ENCODE data around the gene RARRES2. TPM values are rescaled to one million over a fixed set of nuclear protein-coding genes. Genes with fewer than 3 reads are reported as not detected.
A peak's percentile ranks its signal among the peaks of the same experiment; 100 is the strongest.

The RARRES2 gene
- total RNA-seq, 2 donors from 2014 or later = 86.7 to 122 TPM

GRCh38 chr7:150324373-150324961 lies 17.0 kb downstream of the RARRES2 start:
- TF ChIP-seq, protein P1, sequence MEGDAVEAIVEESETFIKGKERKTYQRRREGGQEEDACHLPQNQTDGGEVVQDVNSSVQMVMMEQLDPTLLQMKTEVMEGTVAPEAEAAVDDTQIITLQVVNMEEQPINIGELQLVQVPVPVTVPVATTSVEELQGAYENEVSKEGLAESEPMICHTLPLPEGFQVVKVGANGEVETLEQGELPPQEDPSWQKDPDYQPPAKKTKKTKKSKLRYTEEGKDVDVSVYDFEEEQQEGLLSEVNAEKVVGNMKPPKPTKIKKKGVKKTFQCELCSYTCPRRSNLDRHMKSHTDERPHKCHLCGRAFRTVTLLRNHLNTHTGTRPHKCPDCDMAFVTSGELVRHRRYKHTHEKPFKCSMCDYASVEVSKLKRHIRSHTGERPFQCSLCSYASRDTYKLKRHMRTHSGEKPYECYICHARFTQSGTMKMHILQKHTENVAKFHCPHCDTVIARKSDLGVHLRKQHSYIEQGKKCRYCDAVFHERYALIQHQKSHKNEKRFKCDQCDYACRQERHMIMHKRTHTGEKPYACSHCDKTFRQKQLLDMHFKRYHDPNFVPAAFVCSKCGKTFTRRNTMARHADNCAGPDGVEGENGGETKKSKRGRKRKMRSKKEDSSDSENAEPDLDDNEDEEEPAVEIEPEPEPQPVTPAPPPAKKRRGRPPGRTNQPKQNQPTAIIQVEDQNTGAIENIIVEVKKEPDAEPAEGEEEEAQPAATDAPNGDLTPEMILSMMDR (IDR thresholded peaks at IDR 0.05) = no peak
- DNase-seq = peak; percentile 69
- Histone ChIP-seq H3K4me1 (peaks cover 7% of the 10 kb centered on the region), H3K27me3 (no peaks in the 10 kb centered on the region), H3K4me3 (peak overlapping the region; percentile 74), H3K9me3 (no peaks in the 10 kb centered on the region), H3K9ac (ENCODE audit: low read depth in 2 of 2, low read length in 2 of 2) (peak overlapping the region; percentile 48 to 94), H3K27ac (peak overlapping the region; percentile 90), H3K36me3 (no peaks in the 10 kb centered on the region)
- intact Hi-C loops (cut with DNase I) = no loop called here

DNA sequence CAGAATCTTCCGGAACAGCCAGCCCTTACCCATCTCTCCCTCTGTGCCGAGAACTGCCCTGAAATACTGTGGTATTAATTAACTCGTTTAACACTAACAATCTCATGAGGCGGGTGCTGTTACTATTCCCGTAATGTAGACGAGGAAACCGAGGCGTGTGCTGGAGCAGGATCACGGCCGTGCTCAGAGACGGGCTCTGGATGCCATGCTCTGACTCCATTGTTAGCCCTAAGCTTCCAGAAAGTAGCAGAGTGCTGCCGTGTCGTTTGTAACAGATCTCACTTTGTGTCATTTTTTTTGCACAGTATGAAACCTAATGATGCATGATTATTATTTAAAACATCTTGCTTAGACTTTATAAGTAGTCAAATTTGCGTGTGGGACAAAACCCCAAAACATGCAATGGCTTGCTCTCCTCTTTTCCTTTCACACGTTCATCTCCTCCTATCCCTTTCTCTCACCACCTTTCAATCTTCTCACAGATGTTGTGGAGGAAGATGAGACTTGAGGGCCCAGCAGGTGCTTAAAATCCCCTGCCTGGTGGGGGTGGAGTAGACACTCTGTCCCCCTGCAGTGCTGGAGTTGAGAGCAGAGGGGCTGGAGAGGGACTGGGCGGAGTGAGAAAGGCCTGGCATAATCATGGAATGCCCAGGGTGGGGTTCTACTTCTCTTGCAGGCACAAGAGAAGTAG lies 17.6 kb downstream of the RARRES2 start:
- intact Hi-C loops (cut with DNase I) = no loop called here
- peak overlapping the region; percentile 90 for H3K27ac ChIP-seq
- DNase-seq = peak; percentile 68
- H3K9ac ChIP-seq (ENCODE audit: low read depth in 2 of 2, low read length in 2 of 2) = peak overlapping the region; percentile 89 to 94
- H3K4me3 ChIP-seq = peak overlapping the region; percentile 74
- peaks cover 7% of the 10 kb centered on the region for H3K4me1 ChIP-seq
- no peaks in the 10 kb centered on the region for H3K9me3 ChIP-seq
- H3K27me3 ChIP-seq = no peaks in the 10 kb centered on the region
- no peaks in the 10 kb centered on the region for H3K36me3 ChIP-seq
- TF ChIP-seq, protein P1 (IDR thresholded peaks at IDR 0.05) = no peak

DNA sequence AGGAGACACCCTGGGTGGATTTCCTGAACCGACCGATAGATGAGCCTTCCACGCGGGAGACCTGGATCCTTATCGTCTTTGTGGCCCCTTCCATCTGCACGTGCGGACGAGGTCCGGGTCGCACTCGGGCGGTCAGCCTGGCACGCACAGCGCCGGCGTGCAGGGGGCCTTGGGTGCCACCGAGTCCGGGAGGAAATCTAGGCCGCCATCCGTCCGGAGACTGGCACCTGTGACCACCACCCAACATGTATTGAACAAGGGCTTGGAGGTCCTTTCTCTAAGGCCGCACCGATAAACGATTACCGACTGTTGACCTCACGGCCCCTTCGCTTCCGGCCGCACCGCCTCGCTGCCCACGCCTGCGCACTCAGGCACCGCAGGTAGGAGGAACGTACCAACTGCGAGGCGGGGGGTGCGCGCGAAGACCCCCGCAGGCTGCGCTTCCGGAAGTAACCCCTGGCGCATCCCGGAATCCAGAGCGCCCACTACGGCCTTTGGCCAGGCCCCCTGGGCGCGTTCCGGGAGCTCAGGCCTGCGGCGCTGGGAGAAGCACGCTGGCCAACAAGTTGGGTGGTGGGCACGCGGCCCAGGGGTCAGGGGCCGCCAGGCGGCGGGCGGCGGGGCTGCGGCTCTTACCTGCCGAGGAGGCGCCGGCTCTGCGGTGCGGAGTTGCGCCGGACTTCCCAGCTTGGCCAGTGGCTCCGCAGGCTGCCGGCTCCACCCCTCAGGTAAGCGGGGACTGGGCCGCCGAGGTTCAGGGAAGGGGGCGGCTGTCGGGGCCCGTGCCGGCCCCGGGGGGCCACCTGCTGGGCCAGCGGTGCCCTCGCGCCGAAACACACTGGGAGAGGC lies 18.4 kb downstream of the RARRES2 start, which contains the start of the genes ACTR3C and LRRC61:
ACTR3C (minus strand) TSS at position 713 of the 849 bp plus-strand sequence. CDS start 28,249 bp downstream, outside the sequence.
LRRC61 (plus strand) TSS at position 523 of the 849 bp plus-strand sequence. CDS start 13,507 bp downstream, outside the sequence.
- Histone ChIP-seq H3K4me1 (peaks cover 7% of the 10 kb centered on the region), H3K27ac (peak within 1 kb of the TSS; percentile 90), H3K9ac (ENCODE audit: low read depth in 2 of 2, low read length in 2 of 2) (peak within 1 kb of the TSS; percentile 89 to 94), H3K27me3 (no peaks in the 10 kb centered on the region), H3K4me3 (peak within 1 kb of the TSS; percentile 74), H3K36me3 (no peaks in the 10 kb centered on the region), H3K9me3 (no peaks in the 10 kb centered on the region)
- intact Hi-C loops (cut with DNase I) = no loop called here
- DNase-seq = peak; percentile 73
- TF ChIP-seq, protein P1 (IDR thresholded peaks at IDR 0.05) = no peak

DNA sequence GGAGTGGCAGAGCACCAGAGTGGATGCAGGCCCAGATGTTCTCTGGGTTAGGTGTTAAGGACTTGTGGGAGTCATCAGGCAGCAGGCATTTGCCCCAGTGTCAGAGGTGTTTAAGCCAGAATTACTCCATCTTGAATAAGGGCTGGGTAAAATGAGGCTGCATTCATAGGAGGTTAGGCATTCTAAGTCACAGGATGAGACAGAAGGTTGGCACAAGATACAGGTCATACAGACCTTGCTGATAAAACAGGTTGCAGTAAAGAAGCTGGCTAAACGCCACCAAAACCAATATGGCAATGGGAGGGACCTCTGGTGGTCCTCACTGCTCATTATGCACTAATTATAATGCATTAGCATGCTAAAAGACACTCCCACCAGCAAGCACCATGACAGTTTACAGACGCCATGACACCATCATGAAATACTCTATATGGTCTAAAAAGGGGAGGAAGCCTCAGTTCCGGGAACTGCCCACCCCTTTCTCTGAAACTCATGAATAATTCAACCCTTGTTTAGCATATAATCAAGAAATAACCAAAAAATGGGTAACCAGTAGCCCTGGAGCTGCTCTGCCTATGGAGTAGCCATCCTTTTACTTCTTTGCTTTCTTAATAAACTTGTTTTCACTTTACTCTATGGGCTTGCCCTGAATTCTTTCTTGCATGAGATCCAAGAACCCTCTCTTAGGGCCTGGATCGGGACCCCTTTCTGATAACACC lies 19.2 kb downstream of the RARRES2 start:
- Histone ChIP-seq H3K9me3 (no peaks in the 10 kb centered on the region), H3K36me3 (no peaks in the 10 kb centered on the region), H3K27me3 (no peaks in the 10 kb centered on the region), H3K27ac (peak overlapping the region; percentile 90), H3K9ac (ENCODE audit: low read depth in 2 of 2, low read length in 2 of 2) (peak overlapping the region; percentile 89 to 94), H3K4me1 (peaks cover 7% of the 10 kb centered on the region), H3K4me3 (peak overlapping the region; percentile 74)
- peak; percentile 27 for DNase-seq
- TF ChIP-seq, protein P1 (IDR thresholded peaks at IDR 0.05) = no peak
- intact Hi-C loops (cut with DNase I) = no loop called here

DNA sequence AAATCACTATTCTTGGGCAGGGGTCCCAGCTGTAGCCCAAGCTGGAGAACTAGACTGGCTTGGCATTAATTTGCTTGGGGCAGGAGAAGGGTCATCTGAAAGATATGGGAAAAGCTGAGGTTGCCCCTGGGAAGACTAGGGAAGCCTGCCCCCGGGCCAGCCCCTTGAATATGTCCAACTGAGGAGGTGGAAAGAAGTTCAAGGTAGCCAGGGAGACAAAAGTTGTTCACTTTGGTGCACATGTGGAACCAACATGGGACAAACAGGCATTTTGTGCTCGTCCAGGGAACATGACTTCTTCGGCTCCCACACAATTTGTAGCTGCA lies 19.7 kb downstream of the RARRES2 start:
- no peak for DNase-seq
- peaks cover 7% of the 10 kb centered on the region for H3K4me1 ChIP-seq
- H3K9ac ChIP-seq (ENCODE audit: low read depth in 2 of 2, low read length in 2 of 2) = peak overlapping the region in 1 of 2 donors; percentile 14
- no peaks in the 10 kb centered on the region for H3K36me3 ChIP-seq
- intact Hi-C loops (cut with DNase I) = no loop called here
- H3K9me3 ChIP-seq = no peaks in the 10 kb centered on the region
- no peak overlapping the region for H3K27ac ChIP-seq
- TF ChIP-seq, protein P1 (IDR thresholded peaks at IDR 0.05) = no peak
- peak overlapping the region; percentile 74 for H3K4me3 ChIP-seq
- no peaks in the 10 kb centered on the region for H3K27me3 ChIP-seq
